ENCODE results near the gene CPB1. TPM values are rescaled to one million over a fixed set of nuclear protein-coding genes. Genes with fewer than 3 reads are reported as not detected.

CPB1 gene
- total RNA-seq, 1 experiment from 2014 or later, result not detected

DNA sequence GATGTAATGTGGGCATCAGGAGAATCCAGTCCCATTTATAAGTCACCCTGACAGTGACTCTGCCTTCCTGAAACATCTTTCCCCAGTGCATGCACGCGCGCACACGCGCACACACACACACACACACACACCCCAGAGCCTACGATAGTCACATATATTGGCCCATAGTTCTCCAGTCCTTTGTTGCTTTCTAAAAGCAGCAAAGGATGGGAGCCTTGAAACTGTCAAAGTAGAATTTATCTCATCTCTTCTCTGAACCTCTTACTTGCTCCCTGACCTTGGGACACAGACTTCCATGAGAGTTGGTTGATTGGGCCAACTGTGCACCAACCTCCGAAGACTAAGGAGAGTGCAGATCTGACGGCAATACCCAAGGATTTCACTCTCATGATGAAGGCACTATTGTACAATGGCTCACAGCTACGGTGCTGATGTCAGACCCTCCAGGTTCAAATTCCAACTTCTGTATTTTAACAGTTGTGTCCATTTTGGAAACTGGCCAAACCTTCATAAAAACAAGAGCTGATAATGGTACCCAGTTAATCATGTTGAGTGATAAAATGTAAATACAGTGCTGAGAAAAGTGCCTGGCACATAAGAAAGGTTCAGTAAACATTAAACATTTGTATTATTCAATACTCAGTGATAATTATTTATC is 45.8 kb downstream of the CPB1 start:
- in situ Hi-C loops (cut with HindIII; ENCODE audit: low sequenced_read_pairs), result no loop called here
- DNase-seq (ENCODE audit: low spot score), result no peak

GRCh38 chr3:148873977-148874376 is 46.4 kb downstream of the CPB1 start:
- in situ Hi-C loops (cut with HindIII; ENCODE audit: low sequenced_read_pairs), result no loop called here
- DNase-seq (ENCODE audit: low spot score), result no peak

GRCh38 chr3:148878095-148878494 is 50.5 kb downstream of the CPB1 start:
- in situ Hi-C loops (cut with HindIII; ENCODE audit: low sequenced_read_pairs), result no loop called here
- DNase-seq (ENCODE audit: low spot score), result no peak

DNA sequence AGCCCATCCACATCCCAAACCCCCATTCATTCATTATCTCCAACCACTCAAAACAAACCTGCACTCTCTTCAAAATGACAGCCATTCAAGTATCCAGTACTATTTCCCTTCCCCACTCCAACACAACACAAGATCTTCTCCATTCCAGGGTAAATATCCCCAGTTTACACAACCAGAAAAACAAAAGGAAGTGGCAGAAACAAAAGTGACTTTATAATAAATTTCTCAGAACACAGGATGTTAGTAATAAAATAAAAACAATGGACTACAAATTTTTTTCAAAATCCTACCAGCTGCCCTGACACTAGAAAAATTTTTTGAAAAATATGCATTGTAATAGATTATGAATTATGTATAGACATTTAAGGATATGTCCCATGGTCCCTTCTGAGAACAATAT is 51.6 kb downstream of the CPB1 start:
- DNase-seq (ENCODE audit: low spot score), result no peak
- in situ Hi-C loops (cut with HindIII; ENCODE audit: low sequenced_read_pairs), result no loop called here

GRCh38 chr3:148880681-148881080 is 53.1 kb downstream of the CPB1 start:
- in situ Hi-C loops (cut with HindIII; ENCODE audit: low sequenced_read_pairs), result no loop called here
- no peak for DNase-seq (ENCODE audit: low spot score)

- no peak for DNase-seq (ENCODE audit: low spot score)
- in situ Hi-C loops (cut with HindIII; ENCODE audit: low sequenced_read_pairs), result no loop called here
Measured at GRCh38 chr3:148881286-148881685, 53.7 kb downstream of the CPB1 start.

DNA sequence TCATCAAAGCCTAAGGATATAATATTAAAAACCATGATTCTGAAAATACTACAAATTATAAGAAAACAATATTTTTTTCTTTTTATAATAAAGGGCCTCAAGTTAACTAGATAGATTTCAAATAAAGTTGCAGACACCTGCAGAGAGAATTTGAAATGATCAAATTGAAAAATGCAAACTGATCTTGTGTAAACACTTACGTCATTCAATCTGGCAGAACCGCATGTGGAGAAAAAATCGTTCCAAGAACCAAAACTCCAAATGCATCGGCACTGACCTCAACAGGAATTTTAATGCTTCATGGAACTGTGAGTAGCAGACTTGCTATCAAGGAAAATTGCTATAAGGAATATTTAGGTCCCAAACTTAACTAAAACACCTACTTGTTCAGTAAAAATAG is 54.7 kb downstream of the CPB1 start:
- DNase-seq (ENCODE audit: low spot score), result peak; percentile 96
- in situ Hi-C loops (cut with HindIII; ENCODE audit: low sequenced_read_pairs), result no loop called here

GRCh38 chr3:148883163-148883562 is 55.6 kb downstream of the CPB1 start:
- DNase-seq (ENCODE audit: low spot score), result peak; percentile 39
- in situ Hi-C loops (cut with HindIII; ENCODE audit: low sequenced_read_pairs), result no loop called here

- in situ Hi-C loops (cut with HindIII; ENCODE audit: low sequenced_read_pairs), result no loop called here
- no peak for DNase-seq (ENCODE audit: low spot score)
Measured at GRCh38 chr3:148884261-148884660, 56.6 kb downstream of the CPB1 start.

DNA sequence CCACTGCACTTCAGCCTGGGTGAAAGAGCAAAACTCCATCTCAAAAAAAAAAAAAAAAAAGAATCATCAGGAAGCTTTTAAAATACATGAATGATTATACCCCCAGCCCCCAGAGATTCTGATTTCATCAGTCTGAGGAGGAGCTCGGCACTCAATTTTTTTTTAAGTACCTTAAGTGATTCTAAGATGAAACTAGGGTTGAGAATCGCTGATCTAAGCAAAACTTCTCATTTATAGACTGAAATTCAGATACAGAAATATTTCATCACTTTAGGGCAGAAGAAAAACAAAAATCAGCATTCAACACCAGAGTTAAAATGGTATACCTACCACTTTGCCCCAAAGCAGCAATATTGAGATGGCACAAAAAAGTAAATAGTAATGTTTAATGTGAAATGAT is 62.2 kb downstream of the CPB1 start:
- in situ Hi-C loops (cut with HindIII; ENCODE audit: low sequenced_read_pairs), result no loop called here
- no peak for DNase-seq (ENCODE audit: low spot score)

- no peak for DNase-seq (ENCODE audit: low spot score)
- in situ Hi-C loops (cut with HindIII; ENCODE audit: low sequenced_read_pairs), result no loop called here
Measured at GRCh38 chr3:148896062-148896461, 68.5 kb downstream of the CPB1 start.

GRCh38 chr3:148901987-148902791 is 74.6 kb downstream of the CPB1 start:
- in situ Hi-C loops (cut with HindIII; ENCODE audit: low sequenced_read_pairs), result no loop called here

GRCh38 chr3:148903022-148903442 is 75.4 kb downstream of the CPB1 start:
- no peak for DNase-seq (ENCODE audit: low spot score)

More at GRCh38 chr3:148901987-148902791, 74.6 kb downstream of the CPB1 start:
- no peak for DNase-seq (ENCODE audit: low spot score)

DNA sequence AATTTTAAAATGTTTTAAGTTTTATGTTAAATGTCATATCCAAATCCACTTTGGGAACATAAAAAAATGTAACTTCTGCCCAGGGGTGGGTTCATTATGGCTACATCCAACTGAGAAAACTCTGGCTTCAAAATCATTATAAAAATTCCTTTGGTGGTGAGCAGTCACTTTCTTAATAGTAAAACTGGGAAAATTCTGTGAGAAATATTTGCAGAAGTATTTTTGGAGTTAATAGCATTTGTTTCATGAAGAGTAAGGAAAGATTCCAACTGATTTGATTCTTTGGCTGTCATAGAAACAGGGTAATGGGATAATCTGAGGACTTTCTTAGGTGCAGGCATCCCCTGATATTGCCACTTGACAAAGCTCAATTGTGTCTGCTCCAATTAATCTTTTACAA is 76.3 kb downstream of the CPB1 start:
- DNase-seq (ENCODE audit: low spot score), result no peak
- in situ Hi-C loops (cut with HindIII; ENCODE audit: low sequenced_read_pairs), result no loop called here

More at GRCh38 chr3:148903022-148903442, 75.4 kb downstream of the CPB1 start:
- in situ Hi-C loops (cut with HindIII; ENCODE audit: low sequenced_read_pairs), result no loop called here

DNA sequence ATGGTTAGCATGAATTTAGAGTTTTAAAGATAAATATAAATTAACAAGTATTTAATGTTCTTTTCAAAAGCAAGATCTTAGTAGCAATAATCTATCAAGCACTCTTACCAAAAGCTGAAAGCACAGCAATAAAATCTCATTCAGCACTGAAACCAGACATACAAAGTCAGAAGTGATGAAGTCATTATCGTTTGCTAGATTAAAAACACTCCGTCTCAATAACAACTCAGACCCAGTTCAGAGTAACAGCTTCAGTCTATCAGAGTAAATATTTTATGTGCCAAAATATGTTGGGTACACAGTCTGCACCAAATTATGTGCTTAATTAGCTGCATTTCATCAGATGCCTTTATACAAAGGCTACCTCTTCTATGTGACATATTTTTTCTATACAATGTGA is 79.1 kb downstream of the CPB1 start:
- in situ Hi-C loops (cut with HindIII; ENCODE audit: low sequenced_read_pairs), result no loop called here
- no peak for DNase-seq (ENCODE audit: low spot score)

Other genes with a start within 250 kb of the CPB1 start
- not detected in 2 replicates for gene AGTR1, start 129.9 kb upstream of the CPB1 start, total RNA-seq (2014; rRNA removed; shearing (Covaris generic))
- not detected in 2 replicates for gene CPA3, start 37.5 kb downstream of the CPB1 start, total RNA-seq (2014; rRNA removed; shearing (Covaris generic))
- gene GYG1, start 163.7 kb downstream of the CPB1 start, total RNA-seq (2014; rRNA removed; shearing (Covaris generic)), result 120 and 135 TPM in 2 replicates

All from G401 (cell line).